Keratinocyte (primary cell): ENCODE results near the gene ATP9B. TPM values are rescaled to one million over a fixed set of nuclear protein-coding genes. Genes with fewer than 3 reads are reported as not detected.

Experiments used
- DNase-seq: peaks from one replicate; pipeline ENCODE4 v3.0.0-alpha.2; 2011; ENCODE audit warnings: low read depth, missing footprints, low spot score
- FAIRE-seq: peaks from 2 replicates; lab custom pipeline; 2011; peaks lifted over from hg19 to GRCh38; lab: Jason Lieb, UNC
- H2AFZ ChIP-seq: 2 replicates; pipeline ENCODE4 v1.6.0; 2012; ENCODE audit warnings: low read length, control low read depth, inconsistent platforms; ENCODE audit not compliant: control insufficient read depth
- H3K27ac ChIP-seq: 2 replicates; pipeline ENCODE4 v1.5.1; 2011; ENCODE audit warnings: low read length; ENCODE audit not compliant: control insufficient read depth, insufficient read depth
- H3K27me3 ChIP-seq: 3 replicates; pipeline ENCODE4 v1.6.0; 2011; ENCODE audit warnings: low read length; ENCODE audit not compliant: control insufficient read depth, insufficient read depth; ENCODE audit errors: extremely low read depth
- H3K36me3 ChIP-seq, 2 experiments: 2 replicates in 1 of 2; 3 replicates in 1 of 2; pipeline ENCODE4 v1.5.1; 2011; ENCODE audit warnings: low read length in 2 of 2, mild to moderate bottlenecking in 1 of 2; ENCODE audit not compliant: control insufficient read depth in 2 of 2, insufficient read depth in 2 of 2; ENCODE audit errors: extremely low read depth in 1 of 2
- H3K4me1 ChIP-seq: 3 replicates; pipeline ENCODE4 v1.5.1; 2011; ENCODE audit warnings: low read length; ENCODE audit not compliant: control insufficient read depth, insufficient read depth; ENCODE audit errors: extremely low read depth
- H3K4me2 ChIP-seq: 3 replicates; pipeline ENCODE4 v1.6.0; 2011; ENCODE audit warnings: low read depth, low read length; ENCODE audit not compliant: control insufficient read depth, insufficient read depth; ENCODE audit errors: extremely low read depth
- H3K4me3 ChIP-seq, 3 experiments: fragments of 200-600 bp in 1 of 3; sonication (generic) in 1 of 3; 2 replicates in 2 of 3; 3 replicates in 1 of 3; pipeline ENCODE4 v1.5.1; 2011 to 2016; ENCODE audit warnings: low read length in 3 of 3, mild to moderate bottlenecking in 3 of 3, control low read depth in 2 of 3, inconsistent platforms in 1 of 3, low read depth in 1 of 3, mixed read lengths in 1 of 3, mixed run types in 1 of 3, moderate library complexity in 1 of 3; ENCODE audit not compliant: control insufficient read depth in 2 of 3, insufficient read depth in 2 of 3; ENCODE audit errors: extremely low read depth in 1 of 3
- H3K79me2 ChIP-seq: 2 replicates; pipeline ENCODE4 v1.6.0; 2012; ENCODE audit warnings: low read length; ENCODE audit not compliant: control insufficient read depth, insufficient read depth
- H3K9ac ChIP-seq: 3 replicates; pipeline ENCODE4 v1.6.0; 2011; ENCODE audit warnings: low read length; ENCODE audit not compliant: control insufficient read depth, insufficient read depth; ENCODE audit errors: extremely low read depth
- H3K9me1 ChIP-seq: 3 replicates; pipeline ENCODE4 v1.6.0; 2011; ENCODE audit warnings: low read length; ENCODE audit not compliant: control insufficient read depth, insufficient read depth; ENCODE audit errors: extremely low read depth
- H3K9me3 ChIP-seq: 2 replicates; pipeline ENCODE4 v1.5.1; 2012; ENCODE audit warnings: low read depth, low read length; ENCODE audit not compliant: control insufficient read depth
- H4K20me1 ChIP-seq: 3 replicates; pipeline ENCODE4 v1.6.0; 2011; ENCODE audit warnings: low read length; ENCODE audit not compliant: control insufficient read depth, insufficient read depth; ENCODE audit errors: extremely low read depth
- CTCF ChIP-seq, 3 experiments: IDR thresholded peaks in 1 of 3; conservative IDR thresholded peaks in 1 of 3; optimal IDR thresholded peaks in 1 of 3; 2 replicates in 2 of 3; 3 replicates in 1 of 3; pipeline versions ENCODE3 to v1.5.1; 2011; ENCODE audit warnings: low read length in 3 of 3, mild to moderate bottlenecking in 3 of 3, moderate library complexity in 2 of 3, control low read depth in 1 of 3, inconsistent platforms in 1 of 3; ENCODE audit not compliant: insufficient read depth in 2 of 3; ENCODE audit errors: extremely low read depth in 1 of 3
- EZH2 ChIP-seq: IDR thresholded peaks from one replicate; pipeline ENCODE4 v1.6.1; 2012; ENCODE audit warnings: inconsistent platforms, mild to moderate bottlenecking, low read length, moderate library complexity
- dilution Hi-C: fragments of 300-500 bp; cut with MboI; formaldehyde crosslinking; loops from one replicate; pipeline ENCODE4 v1.7.0; 2020; ENCODE audit warnings: low sequenced_read_pairs; ENCODE audit not compliant: extremely low pct_ligation_motif_present
- polyA plus RNA-seq, 5 experiments: library from polyadenylated mRNA; depleted of rRNA in 3 of 5; stranded (reverse) in 3 of 5; stranded (forward) in 1 of 5; unstranded in 1 of 5; fragments of >200 nt; gene quantifications; 1 replicate in 1 of 5; 2 replicates in 3 of 5; 3 replicates in 1 of 5; pipeline versions ENCODE4 v1.2.1 to v1.2.3, GENCODE V29; 2011 to 2012; ENCODE audit warnings: missing spikeins in 2 of 5, low read depth in 1 of 5, low replicate concordance in 1 of 5

The ATP9B gene
- polyA plus RNA-seq, 1 donor (not counting 4 experiments of a cell fraction or from before 2014, with no cell fraction given): 16.1 TPM

DNA sequence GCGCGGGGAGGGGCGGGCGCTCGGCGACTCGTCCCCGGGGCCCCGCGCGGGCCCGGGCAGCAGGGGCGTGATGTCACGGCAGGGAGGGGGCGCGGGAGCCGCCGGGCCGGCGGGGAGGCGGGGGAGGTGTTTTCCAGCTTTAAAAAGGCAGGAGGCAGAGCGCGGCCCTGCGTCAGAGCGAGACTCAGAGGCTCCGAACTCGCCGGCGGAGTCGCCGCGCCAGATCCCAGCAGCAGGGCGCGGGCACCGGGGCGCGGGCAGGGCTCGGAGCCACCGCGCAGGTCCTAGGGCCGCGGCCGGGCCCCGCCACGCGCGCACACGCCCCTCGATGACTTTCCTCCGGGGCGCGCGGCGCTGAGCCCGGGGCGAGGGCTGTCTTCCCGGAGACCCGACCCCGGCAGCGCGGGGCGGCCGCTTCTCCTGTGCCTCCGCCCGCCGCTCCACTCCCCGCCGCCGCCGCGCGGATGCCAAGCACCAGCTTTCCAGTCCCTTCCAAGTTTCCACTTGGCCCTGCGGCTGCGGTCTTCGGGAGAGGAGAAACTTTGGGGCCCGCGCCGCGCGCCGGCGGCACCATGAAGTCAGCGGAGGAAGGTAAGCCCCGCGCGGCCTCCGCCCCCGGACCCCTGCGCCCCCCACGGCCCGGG is 326.7 kb downstream of the ATP9B start, which contains the start of gene NFATC1:
NFATC1 (plus strand) TSS at position 170 of the 644 bp plus-strand sequence; CDS start at position 465, 295 bp downstream.
- no peaks in the 10 kb centered on the region for H3K79me2 ChIP-seq
- dilution Hi-C loops: no loop called here
- peaks cover 3% of the 10 kb centered on the region for H3K4me1 ChIP-seq
- no peak for TF ChIP-seq CTCF (optimal IDR thresholded peaks at IDR 0.05 in 1 of 3, IDR thresholded peaks at IDR 0.05 in 1 of 3, conservative IDR thresholded peaks at IDR 0.05 in 1 of 3; ENCODE audit: extremely low read depth in 1 of 3, insufficient read depth in 2 of 3, low read length in 3 of 3)
- peaks cover 39% of the 10 kb centered on the region for H3K27me3 ChIP-seq
- no peaks in the 10 kb centered on the region for H3K9me3 ChIP-seq
- no peak within 1 kb of the TSS for H3K27ac ChIP-seq
- H3K36me3 ChIP-seq: no peaks in the 10 kb centered on the region
- no peak for DNase-seq
- peak within 1 kb of the TSS; percentile 20 to 49 (median 36) for H3K4me3 ChIP-seq
- H2AFZ ChIP-seq: peak within 1 kb of the TSS; percentile 75
- peak within 1 kb of the TSS; percentile 64 for H3K4me2 ChIP-seq
- H3K9me1 ChIP-seq: no peaks in the 10 kb centered on the region
- H4K20me1 ChIP-seq: no peaks in the 10 kb centered on the region
- FAIRE-seq: no peak
- H3K9ac ChIP-seq: peak within 1 kb of the TSS; percentile 37

GRCh38 chr18:79396431-79397246 is 327.4 kb downstream of the ATP9B start:
- Histone ChIP-seq H3K4me1 (peaks cover 3% of the 10 kb centered on the region), H3K9me1 (no peaks in the 10 kb centered on the region), H3K9ac (no peak overlapping the region), H3K4me2 (peak overlapping the region; percentile 64), H4K20me1 (no peaks in the 10 kb centered on the region), H3K36me3 (no peaks in the 10 kb centered on the region), H3K27ac (no peak overlapping the region), H3K9me3 (no peaks in the 10 kb centered on the region), H3K27me3 (peaks cover 39% of the 10 kb centered on the region), H2AFZ (peak overlapping the region; percentile 75), H3K79me2 (no peaks in the 10 kb centered on the region), H3K4me3 (peak overlapping the region in 2 of 3 experiments; percentile 36 to 49)
- DNase-seq: no peak
- TF ChIP-seq EZH2 (no peak), CTCF (optimal IDR thresholded peaks at IDR 0.05 in 1 of 3, IDR thresholded peaks at IDR 0.05 in 1 of 3, conservative IDR thresholded peaks at IDR 0.05 in 1 of 3; ENCODE audit: extremely low read depth in 1 of 3, insufficient read depth in 2 of 3, low read length in 3 of 3) (peak in 2 of 3 experiments; percentile 12 to 65)
- dilution Hi-C loops: no loop called here
- FAIRE-seq: peak; percentile 13
